Endothelial cell of umbilical vein (primary cell): ENCODE results near the gene BCL2L13.

ENCODE experiments used
- EZH2 ChIP-seq: IDR thresholded peaks from 2 replicates; pipeline ENCODE4 v1.6.1; 2012; ENCODE audit warnings: borderline replicate concordance, low read depth, mild to moderate bottlenecking, moderate library complexity, low read length, inconsistent platforms; ENCODE audit not compliant: severe bottlenecking
- POLR2AphosphoS5 ChIP-seq: IDR thresholded peaks from 2 replicates; pipeline ENCODE4 v1.6.1; 2012; ENCODE audit warnings: low read depth, mild to moderate bottlenecking, control low read depth, low read length, moderate library complexity; ENCODE audit not compliant: insufficient read depth
- TF ChIP-seq, protein P1 (sequence below), 2 donors: IDR thresholded peaks; 1 replicate in 1 of 2; 2 replicates in 1 of 2; pipeline ENCODE4 v1.5.1; 2011; ENCODE audit warnings: low read length in 2 of 2, mild to moderate bottlenecking in 2 of 2, moderate library complexity in 2 of 2, control low read depth in 1 of 2, inconsistent platforms in 1 of 2, low read depth in 1 of 2; ENCODE audit not compliant: insufficient read depth in 1 of 2; ENCODE audit errors: extremely low read depth in 1 of 2

DNA sequence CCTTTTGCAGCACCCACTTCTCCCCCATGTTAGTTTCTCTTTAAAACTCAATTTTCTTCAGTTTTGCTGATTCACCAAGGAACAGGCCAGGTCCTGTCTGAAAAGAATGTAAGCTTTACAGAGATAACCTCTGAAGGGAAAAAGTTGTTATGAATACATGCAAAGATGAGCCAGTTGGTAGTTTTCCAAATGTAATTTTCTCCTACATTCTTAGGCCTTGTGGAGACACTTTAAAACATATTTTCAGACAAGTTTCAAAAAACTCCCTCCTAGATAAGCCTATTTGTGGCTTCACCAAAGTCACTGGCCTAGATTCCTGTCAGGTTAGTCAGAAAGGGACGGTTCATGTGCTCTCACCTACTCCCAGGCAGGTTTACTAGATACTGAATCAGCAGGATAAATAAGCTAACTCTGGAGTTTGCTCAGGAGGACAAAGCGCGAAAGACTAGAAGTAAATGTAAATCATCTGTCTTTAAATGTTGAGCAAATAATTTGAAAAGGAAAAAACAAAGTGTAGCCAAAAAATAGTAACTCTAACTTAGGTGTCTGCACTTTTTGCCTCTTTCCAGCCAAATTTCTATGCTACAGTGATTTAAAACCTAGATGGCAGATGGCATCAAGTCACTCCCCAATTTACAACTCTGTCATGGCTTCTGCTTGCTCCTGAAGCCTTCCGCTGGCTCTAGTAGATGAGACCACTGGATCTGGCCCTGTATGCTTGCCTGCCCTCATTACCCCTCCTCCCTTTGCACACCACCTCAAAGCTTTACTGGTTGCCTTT, 5.2 kb upstream of the BCL2L13 start:
- TF ChIP-seq, protein P1, sequence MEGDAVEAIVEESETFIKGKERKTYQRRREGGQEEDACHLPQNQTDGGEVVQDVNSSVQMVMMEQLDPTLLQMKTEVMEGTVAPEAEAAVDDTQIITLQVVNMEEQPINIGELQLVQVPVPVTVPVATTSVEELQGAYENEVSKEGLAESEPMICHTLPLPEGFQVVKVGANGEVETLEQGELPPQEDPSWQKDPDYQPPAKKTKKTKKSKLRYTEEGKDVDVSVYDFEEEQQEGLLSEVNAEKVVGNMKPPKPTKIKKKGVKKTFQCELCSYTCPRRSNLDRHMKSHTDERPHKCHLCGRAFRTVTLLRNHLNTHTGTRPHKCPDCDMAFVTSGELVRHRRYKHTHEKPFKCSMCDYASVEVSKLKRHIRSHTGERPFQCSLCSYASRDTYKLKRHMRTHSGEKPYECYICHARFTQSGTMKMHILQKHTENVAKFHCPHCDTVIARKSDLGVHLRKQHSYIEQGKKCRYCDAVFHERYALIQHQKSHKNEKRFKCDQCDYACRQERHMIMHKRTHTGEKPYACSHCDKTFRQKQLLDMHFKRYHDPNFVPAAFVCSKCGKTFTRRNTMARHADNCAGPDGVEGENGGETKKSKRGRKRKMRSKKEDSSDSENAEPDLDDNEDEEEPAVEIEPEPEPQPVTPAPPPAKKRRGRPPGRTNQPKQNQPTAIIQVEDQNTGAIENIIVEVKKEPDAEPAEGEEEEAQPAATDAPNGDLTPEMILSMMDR (IDR thresholded peaks at IDR 0.05; ENCODE audit: extremely low read depth in 1 of 2, insufficient read depth in 1 of 2, low read depth in 1 of 2, low read length in 2 of 2): no peak
- TF ChIP-seq POLR2AphosphoS5 (no peak), EZH2 (no peak)
